K562 (cell line): Measurements from ENCODE around the gene IL4I1. TPM values are rescaled to one million over a fixed set of nuclear protein-coding genes. Genes with fewer than 3 reads are reported as not detected.
A peak's percentile ranks its signal among the peaks of the same experiment; 100 is the strongest.

Experiments
- ATAC-seq: fragments of 200-7000 bp; cut with Tn5 transposase; 3 replicates; pipeline ENCODE4 v1.9.1; 2020; ENCODE audit warnings: moderate library complexity
- BruUV-seq: library from RNA; stranded (reverse); fragments of 400-500 nt; replicated peaks from 2 replicates; lab custom pipeline; 2021; lab: Mats Ljungman, UMichigan
- CTCF ChIA-PET: fragments of 300-600 bp; formaldehyde crosslinking; extraction: SDS; loops from one replicate; lab custom pipeline; 2021; ENCODE audit warnings: low intra/inter-chr PET ratio; lab: Yijun Ruan, JAX
- POLR2A ChIA-PET: fragments of 300-600, 350-650 bp; sonication (Branson Sonifier 250); formaldehyde crosslinking; extraction: SDS; loops from one replicate; lab custom pipeline; 2021; ENCODE audit warnings: antibody characterized with exemption, inconsistent platforms; lab: Yijun Ruan, JAX
- DNase-seq, 4 experiments: peaks; one replicate each; pipeline versions ENCODE4 v3.0.0 to v3.0.0-alpha.2; 2011 to 2018; ENCODE audit warnings: low spot score in 3 of 4, mixed read lengths in 3 of 4; ENCODE audit errors: extremely low read depth in 1 of 4
- FAIRE-seq: peaks from 2 replicates; lab custom pipeline; 2011; peaks lifted over from hg19 to GRCh38; lab: Jason Lieb, UNC
- H2AFZ ChIP-seq: 2 replicates; pipeline ENCODE4 v1.6.0; 2011; ENCODE audit warnings: low read depth, low read length, control low read depth, inconsistent platforms
- H3K27ac ChIP-seq: fragments of 200-600 bp; 3 replicates; pipeline ENCODE4 v1.8.0; 2011; ENCODE audit warnings: low read depth, mild to moderate bottlenecking, control low read depth, inconsistent platforms, low read length, moderate library complexity, mixed read lengths; ENCODE audit errors: extremely low read depth
- H3K27me3 ChIP-seq, 2 experiments: fragments of 300-600 bp in 1 of 2; 2 replicates in 1 of 2; 3 replicates in 1 of 2; pipeline versions ENCODE4 v1.6.0 to v1.8.0; 2011; ENCODE audit warnings: inconsistent platforms in 2 of 2, low read length in 2 of 2, mild to moderate bottlenecking in 1 of 2, mixed read lengths in 1 of 2, moderate library complexity in 1 of 2; ENCODE audit not compliant: control insufficient read depth in 2 of 2, insufficient read depth in 2 of 2
- H3K36me3 ChIP-seq: fragments of 300-600 bp; 3 replicates; pipeline ENCODE4 v1.8.0; 2011; ENCODE audit warnings: mild to moderate bottlenecking, low read length, inconsistent platforms; ENCODE audit not compliant: control insufficient read depth, insufficient read depth
- H3K4me1 ChIP-seq, 2 experiments: fragments of 200-600 bp in 1 of 2; replicated peaks in 1 of 2; 2 replicates in 1 of 2; 3 replicates in 1 of 2; pipeline versions ENCODE4 v1.5.1 to v1.8.0; 2011; ENCODE audit warnings: inconsistent platforms in 2 of 2, low read length in 2 of 2, mild to moderate bottlenecking in 1 of 2, mixed read lengths in 1 of 2, moderate library complexity in 1 of 2; ENCODE audit not compliant: control insufficient read depth in 2 of 2, insufficient read depth in 2 of 2
- H3K4me2 ChIP-seq: 2 replicates; pipeline ENCODE4 v1.6.1; 2011; ENCODE audit warnings: low read length, control low read depth, inconsistent platforms, mixed read lengths; ENCODE audit not compliant: insufficient read depth
- H3K4me3 ChIP-seq: fragments of 200-600 bp; sonication (generic), shearing (Covaris generic); 2 replicates; pipeline ENCODE4 v1.5.1; 2016; ENCODE audit warnings: control low read depth, inconsistent platforms
- H3K79me2 ChIP-seq: fragments of 200-600 bp; 3 replicates; pipeline ENCODE4 v1.8.0; 2011; ENCODE audit warnings: low read length, inconsistent platforms; ENCODE audit not compliant: control insufficient read depth, insufficient read depth
- H3K9ac ChIP-seq, 2 experiments: 2 replicates each; pipeline versions ENCODE4 v1.6.0 to v1.6.1; 2011; ENCODE audit warnings: low read depth in 2 of 2, low read length in 2 of 2, control low read depth in 1 of 2, inconsistent platforms in 1 of 2, mild to moderate bottlenecking in 1 of 2, mixed read lengths in 1 of 2; ENCODE audit not compliant: insufficient read depth in 1 of 2
- H3K9me1 ChIP-seq: one replicate; pipeline ENCODE4 v1.6.0; 2011; ENCODE audit warnings: inconsistent platforms, mild to moderate bottlenecking, low read length, moderate library complexity; ENCODE audit not compliant: control insufficient read depth, insufficient read depth
- H3K9me3 ChIP-seq: replicated peaks from 2 replicates; pipeline ENCODE4 v1.5.1; 2011; ENCODE audit warnings: low read depth, low read length, inconsistent platforms; ENCODE audit not compliant: control insufficient read depth, insufficient read depth
- H4K20me1 ChIP-seq: replicated peaks from 2 replicates; pipeline ENCODE4 v1.6.1; 2011; ENCODE audit warnings: low read length, inconsistent platforms, mixed read lengths; ENCODE audit not compliant: control insufficient read depth, insufficient read depth
- BRF1 ChIP-seq: IDR thresholded peaks from 3 replicates; pipeline ENCODE4 v1.6.1; 2011; ENCODE audit warnings: borderline replicate concordance, mild to moderate bottlenecking; ENCODE audit not compliant: insufficient read length; ENCODE audit errors: extremely low read depth
- EP300 ChIP-seq: IDR thresholded peaks from 2 replicates; pipeline ENCODE4 v1.6.1; 2012; ENCODE audit warnings: low read length, improper control_type of control experiment
- RBM14 ChIP-seq: fragments of 200-400 bp; formaldehyde crosslinking; IDR thresholded peaks from 2 replicates; pipeline ENCODE4 v1.6.1; 2018; ENCODE audit warnings: low read depth, mild to moderate bottlenecking, low read length, moderate library complexity, borderline replicate concordance; ENCODE audit not compliant: insufficient read depth
- RREB1 ChIP-seq: fragments of 250-450 bp; sonication (Bioruptor Pico); IDR thresholded peaks from 2 replicates; pipeline ENCODE4 v1.4.0; 2020
- SREBF1 ChIP-seq: fragments of 150-350 bp; IDR thresholded peaks from 2 replicates; pipeline ENCODE4 v1.6.1; 2014; ENCODE audit warnings: antibody characterized with exemption, low read depth, low read length, borderline replicate concordance
- ZHX1 ChIP-seq: fragments of 150-350 bp; conservative IDR thresholded peaks from 2 replicates; pipeline ENCODE4 v1.6.1; 2014; ENCODE audit warnings: low read length
- ZNF316 ChIP-seq: fragments of 450-650 bp; IDR thresholded peaks from 2 replicates; pipeline ENCODE4 v1.6.1; 2016
- WGBS: fragments of 100-300 bp; shearing (Covaris generic); methylation state at CpG from one replicate; pipeline ENCODE4 v1.1.6; 2016; ENCODE audit warnings: low coverage, mixed read lengths; ENCODE audit not compliant: insufficient coverage; ENCODE audit errors: missing lambda C conversion rate; 5-methylcytosine and 5-hydroxymethylcytosine counted together
- in situ Hi-C: fragments of 300-500 bp; cut with MboI; formaldehyde crosslinking; loops from 4 replicates; pipeline ENCODE4 v1.15.0; 2018; ENCODE audit warnings: inconsistent platforms, mixed read lengths
- intact Hi-C: fragments of 100-400 bp; cut with micrococcal nuclease; formaldehyde crosslinking; loops from 2 replicates; pipeline ENCODE4 v1.14.2; 2022
- polyA plus RNA-seq, 8 experiments: library from polyadenylated mRNA; depleted of rRNA in 4 of 8; stranded (reverse) in 5 of 8; unstranded in 3 of 8; fragments of >200 nt; fragmentation: Nextera tagmentation in 2 of 8; fragmentation: Illumina TruSeq in 1 of 8; extraction: Ambion mirVana in 2 of 8; extraction: Trizol in 1 of 8; gene quantifications; 2 replicates each; pipeline versions ENCODE4 v1.2.1 to v1.2.3, GENCODE V29; 2011 to 2014; ENCODE audit warnings: inconsistent platforms in 1 of 8, missing spikeins in 1 of 8
- total RNA-seq, 7 experiments: library from RNA; depleted of rRNA in 6 of 7; stranded (reverse); fragments of >200 nt in 6 of 7; fragmentation: Illumina TruSeq in 2 of 7; extraction: Trizol in 2 of 7; gene quantifications; 2 replicates each; pipeline versions ENCODE4 v1.2.1 to v1.2.3, GENCODE V29; 2011 to 2021; ENCODE audit warnings: low replicate concordance in 1 of 7

IL4I1 gene
- total and polyA plus RNA-seq, 9 of the 15 experiments (the other 6 are each of a cell fraction or from before 2014, with no cell fraction given) = 0.06 to 0.95 (median 0.43) TPM; not detected in 2

- H3K9ac ChIP-seq = peak overlapping the region; percentile 72 to 91
- TF ChIP-seq RBM14 (no peak), SREBF1 (no peak), BRF1 (no peak), EP300 (no peak), ZHX1 (no peak), ZNF316 (no peak), RREB1 (no peak)
Measured at GRCh38 chr19:49930483-49931011, 33.9 kb upstream of the IL4I1 start.

More at GRCh38 chr19:49930483-49931011, 33.9 kb upstream of the IL4I1 start:
- H2AFZ ChIP-seq = peak overlapping the region; percentile 92
- ChIA-PET CTCF (no interaction called here), POLR2A (interaction anchor here (0.6 to 6.4 kb wide), 11 partner anchors 16 to 213 kb away, joined by 3 to 105 read pairs (median 5); partner anchors contain the start of genes AKT1S1 and TBC1D17)
- H3K4me3 ChIP-seq = peak overlapping the region; percentile 55
- H4K20me1 ChIP-seq = peaks cover 12% of the 10 kb centered on the region
- peaks cover 35% of the 10 kb centered on the region for H3K36me3 ChIP-seq
- peaks cover 5% of the 10 kb centered on the region for H3K9me1 ChIP-seq
- FAIRE-seq (peak; percentile 69), ATAC-seq (peak; percentile 45), DNase-seq (peak; percentile 78 to 87 (median 82))
- H3K79me2 ChIP-seq = peaks cover 56% of the 10 kb centered on the region
- no peaks in the 10 kb centered on the region for H3K27me3 ChIP-seq
- peaks cover 25 to 51% of the 10 kb centered on the region in 2 experiments for H3K4me1 ChIP-seq
- H3K9me3 ChIP-seq = no peaks in the 10 kb centered on the region
- intact Hi-C loops (no loop called here), in situ Hi-C loops (loop anchor here (10.0 kb wide), 1 partner anchor 164 kb away; no protein-coding TSS in a partner anchor)
- peak overlapping the region; percentile 85 for H3K4me2 ChIP-seq
- no TSS peak for BruUV-seq
- 12% methylated on average over 14 of the region's 15 CpGs for WGBS
- H3K27ac ChIP-seq = peak overlapping the region; percentile 92
